NCI-H446 (cell line): ENCODE data around the gene WDPCP.
"Not testable (repeated sequence)": the region's sequence is repeated elsewhere in the genome, so short reads cannot be mapped to it uniquely, and the experiment has no call there.

ENCODE experiments used
- DNase-seq, 2 experiments: peaks; one replicate each; lab custom pipeline; 2025; lab: John Stamatoyannopoulos, UW

WDPCP gene

GRCh38 chr2:63539416-63540162 lies 48.7 kb downstream of the WDPCP start:
- no peak for DNase-seq

DNA sequence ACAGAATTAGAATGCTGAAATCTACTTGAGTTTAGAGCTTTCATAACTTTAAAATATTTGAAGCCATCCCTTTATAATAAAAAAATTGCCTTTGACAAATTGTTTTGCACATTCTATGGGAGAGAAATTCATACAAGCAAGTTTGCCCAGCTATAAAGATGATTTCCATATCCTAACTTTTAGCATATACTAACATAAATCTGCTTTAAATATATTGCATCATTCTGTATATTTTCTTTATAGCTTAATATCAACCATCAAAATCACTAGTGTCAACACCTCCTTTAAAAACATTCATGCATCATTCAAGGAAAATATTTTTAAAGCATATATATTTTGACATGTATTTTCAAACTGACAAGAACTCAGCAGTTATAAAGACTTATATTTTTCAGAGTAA lies 49.9 kb downstream of the WDPCP start:
- DNase-seq: no peak

DNA sequence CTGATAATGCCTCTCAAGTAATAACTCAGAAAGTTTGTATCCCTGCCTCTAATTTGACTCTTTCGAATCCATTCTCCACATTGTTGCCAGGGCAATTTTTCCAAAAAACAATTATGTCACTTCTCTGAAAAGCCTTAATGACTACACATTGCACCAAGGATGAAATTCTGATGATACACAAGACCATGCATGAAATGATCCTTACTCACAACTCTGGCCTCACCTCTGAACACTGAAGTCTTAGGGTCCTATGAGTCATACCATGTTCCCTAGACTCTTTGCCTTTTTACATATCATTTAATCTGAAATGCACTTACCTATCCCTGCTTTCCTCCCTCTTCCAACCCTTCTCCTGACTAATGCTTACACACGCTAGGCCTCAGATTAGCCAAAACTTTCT lies 51.0 kb downstream of the WDPCP start:
- no peak for DNase-seq

- DNase-seq: no peak
These were observed 57.5 kb downstream of the WDPCP start for GRCh38 chr2:63530704-63531279.

DNA sequence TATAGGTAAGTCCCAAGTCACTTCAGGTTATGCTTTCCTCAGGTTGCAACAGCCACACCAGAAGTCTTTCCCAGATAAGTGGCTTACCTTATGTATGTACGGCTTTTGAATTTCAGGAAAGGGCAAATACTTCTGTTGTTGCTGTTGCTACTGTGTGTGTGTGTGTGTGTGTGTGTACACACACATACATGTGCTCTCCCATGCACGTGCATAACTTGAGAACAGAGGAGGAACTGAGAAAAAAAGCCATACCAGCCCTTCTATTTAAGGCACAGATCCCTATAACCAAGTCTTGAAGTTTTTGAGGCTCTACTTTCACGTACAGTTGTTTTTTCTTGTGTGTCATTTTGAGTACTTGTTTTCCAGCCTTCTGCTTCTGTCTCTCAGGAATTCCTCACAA lies 62.4 kb downstream of the WDPCP start:
- no peak for DNase-seq

DNA sequence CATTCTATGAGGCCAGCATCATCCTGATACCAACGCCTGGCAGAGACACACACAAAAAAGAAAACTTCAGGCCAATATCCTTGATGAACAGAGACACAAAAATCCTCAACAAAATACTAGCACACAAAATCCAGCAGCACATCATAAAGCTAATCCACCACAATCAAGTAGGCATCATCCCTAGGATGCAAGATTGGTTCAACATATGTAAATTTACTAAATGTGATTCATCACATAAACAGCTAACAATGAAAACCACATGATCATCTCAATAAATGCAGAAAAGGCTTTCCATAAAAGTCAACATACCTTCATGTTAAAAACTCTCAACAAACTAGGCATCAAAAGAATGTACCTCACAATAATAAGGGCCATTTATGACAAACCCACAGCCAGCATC lies 65.3 kb downstream of the WDPCP start:
- DNase-seq: no peak

DNA sequence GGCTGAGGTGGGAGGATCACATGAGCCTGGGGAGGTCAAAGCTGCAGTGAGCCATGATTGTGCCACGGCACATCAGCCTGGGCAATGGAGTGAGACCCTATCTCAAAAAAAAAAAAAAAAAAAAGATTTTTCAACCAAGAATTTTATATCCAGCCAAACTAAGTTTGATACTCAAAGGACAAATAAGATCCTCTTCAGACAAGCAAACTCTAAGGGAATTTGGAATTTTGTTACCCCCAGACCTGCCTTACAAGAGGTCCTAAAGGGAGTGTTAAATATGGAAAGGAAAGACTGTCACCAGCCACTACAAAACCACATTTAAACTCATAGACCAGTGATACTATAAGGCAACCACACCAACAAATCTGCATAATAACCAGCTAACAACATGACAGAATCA lies 67.5 kb downstream of the WDPCP start:
- DNase-seq: no peak

DNA sequence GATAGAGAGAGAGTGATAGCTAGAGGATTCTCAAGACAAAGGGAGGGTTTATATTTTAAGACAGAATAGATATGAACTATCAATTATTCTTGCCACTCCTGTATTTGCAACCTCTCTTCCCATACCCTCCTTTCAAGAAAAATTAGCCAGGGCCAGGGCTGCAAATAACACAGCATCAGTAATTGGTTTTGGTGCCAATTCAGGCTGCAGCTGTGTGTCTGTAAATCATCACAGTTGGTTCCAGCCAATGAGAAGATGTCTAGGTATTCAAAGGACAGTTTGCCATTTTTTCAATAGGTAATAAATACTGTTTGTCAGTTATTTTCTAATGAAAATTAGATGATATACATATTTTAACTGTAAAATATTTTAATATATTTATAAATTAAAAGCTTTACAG lies 73.5 kb downstream of the WDPCP start:
- DNase-seq: no peak

GRCh38 chr2:63514237-63514716 lies 74.0 kb downstream of the WDPCP start:
- no peak for DNase-seq

DNA sequence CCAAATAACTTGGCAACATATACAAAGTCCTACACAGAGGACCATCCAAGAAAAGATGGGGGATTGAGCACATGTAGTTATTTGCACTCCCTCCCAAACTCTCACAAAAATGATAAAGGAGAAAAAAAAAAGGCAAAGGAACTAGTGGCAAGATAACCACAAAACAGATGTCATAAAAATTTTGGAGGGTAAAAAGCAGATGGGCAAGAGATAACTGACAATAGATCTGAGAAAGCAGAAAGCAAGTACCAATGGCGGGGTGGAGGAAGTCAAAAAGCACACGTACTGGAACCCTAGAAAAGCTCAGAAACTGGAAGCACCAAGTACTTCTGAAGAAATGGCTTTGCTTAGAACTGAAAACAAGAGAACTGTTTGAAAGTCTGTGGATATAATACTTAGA lies 82.0 kb downstream of the WDPCP start:
- no peak for DNase-seq

DNA sequence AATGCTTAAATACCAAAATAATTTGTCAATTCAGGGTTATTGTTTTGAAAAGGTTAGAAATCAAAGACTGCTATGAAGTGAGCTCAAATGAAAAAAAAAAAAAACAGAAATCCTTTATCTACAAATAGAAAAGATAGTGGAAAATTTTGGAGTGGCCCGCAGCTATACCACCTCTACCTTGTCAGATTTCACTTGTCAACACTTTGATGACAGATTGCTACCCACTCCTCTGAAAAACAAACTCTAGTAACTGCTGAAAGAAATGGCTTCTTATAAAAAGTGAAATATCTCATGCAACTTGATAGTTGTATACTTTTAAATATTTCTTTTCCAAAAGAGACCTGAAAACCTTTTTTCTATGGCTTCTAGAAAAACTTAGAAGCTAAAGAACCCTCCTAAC lies 84.5 kb downstream of the WDPCP start:
- DNase-seq: no peak

DNA sequence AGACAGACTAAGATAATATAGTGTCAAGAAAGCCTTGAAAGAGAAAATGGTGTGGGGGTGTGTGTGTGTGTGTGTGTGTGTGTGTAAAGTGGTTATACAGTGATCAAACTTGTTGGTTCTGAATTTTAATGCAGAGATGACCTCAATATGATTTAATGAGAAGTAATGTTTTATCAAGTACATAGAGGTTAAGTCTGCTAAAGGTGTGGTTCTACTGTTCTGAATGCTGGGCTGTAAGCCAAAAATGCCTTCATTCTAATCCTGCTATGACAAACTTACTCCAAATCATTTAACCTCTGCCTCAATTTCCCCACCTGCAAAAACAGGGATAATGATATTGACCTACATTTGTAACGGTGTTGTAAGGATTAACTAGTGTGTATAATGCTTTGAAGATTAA lies 87.9 kb downstream of the WDPCP start:
- no peak for DNase-seq

DNA sequence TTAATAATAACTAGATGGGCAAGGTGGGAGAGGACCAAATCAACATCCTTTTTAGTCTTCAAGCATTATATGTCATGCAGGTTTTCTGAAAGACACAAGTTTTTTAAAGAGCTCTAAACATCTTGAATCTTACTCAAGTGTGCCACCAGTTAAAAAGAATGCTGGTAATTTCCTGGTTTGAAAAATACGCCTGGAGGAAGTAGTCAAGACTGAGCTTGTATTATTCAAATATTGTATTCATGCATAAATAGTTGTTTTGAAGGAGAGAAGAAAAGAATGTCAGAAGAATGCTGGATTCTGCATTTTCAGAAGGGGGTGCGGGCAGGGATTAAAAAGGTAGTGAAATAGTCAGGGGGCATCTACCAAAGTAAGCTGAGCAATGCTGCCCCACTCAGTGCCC lies 90.7 kb downstream of the WDPCP start:
- no peak for DNase-seq

GRCh38 chr2:63494968-63495367 lies 93.3 kb downstream of the WDPCP start:
- DNase-seq: no peak

- no peak for DNase-seq
These were observed 94.2 kb downstream of the WDPCP start for GRCh38 chr2:63494100-63494499.

- DNase-seq: peak in 1 of 2 experiments; percentile 18
These were observed 100.1 kb downstream of the WDPCP start for GRCh38 chr2:63488118-63488713.

DNA sequence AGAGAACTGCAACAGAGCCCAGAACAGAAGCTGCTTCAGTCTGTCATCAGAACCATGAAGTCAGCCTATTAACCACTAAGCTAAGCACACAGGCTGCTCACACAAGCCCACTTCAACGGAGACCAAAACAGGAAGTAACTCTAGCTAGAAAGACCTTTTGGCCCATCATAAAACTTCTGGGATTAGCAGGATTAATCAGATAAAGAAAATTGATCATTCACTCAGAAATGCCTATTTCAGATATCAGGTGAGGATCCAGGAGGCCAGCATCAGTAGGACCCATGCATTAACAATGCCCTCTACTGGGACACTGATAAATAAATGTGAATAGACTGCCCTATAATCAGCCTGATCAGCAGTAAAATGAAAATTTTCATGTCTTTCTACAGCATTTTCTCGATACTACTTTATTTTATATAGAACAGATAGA lies 101.4 kb downstream of the WDPCP start:
- DNase-seq: no peak

- no peak for DNase-seq
These were observed 103.4 kb downstream of the WDPCP start for GRCh38 chr2:63484901-63485300.

DNA sequence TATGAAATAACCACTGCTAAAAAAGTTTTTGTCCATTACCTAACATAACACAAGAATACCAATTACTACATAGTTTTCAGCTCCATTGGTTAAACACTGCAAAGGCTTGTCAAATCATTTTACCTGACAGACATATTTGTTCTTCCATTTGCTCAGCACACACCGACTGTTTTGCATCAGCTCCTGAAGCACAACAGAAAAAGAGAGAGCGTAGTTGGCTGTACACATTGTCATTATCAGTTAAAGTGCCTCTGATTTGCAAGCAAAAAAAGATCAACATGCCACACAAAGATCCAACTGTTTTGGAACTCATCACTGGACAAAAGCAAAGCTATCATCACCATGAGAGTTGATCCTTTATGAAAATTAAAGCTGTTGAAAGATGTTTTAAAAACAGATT lies 103.8 kb downstream of the WDPCP start:
- DNase-seq: no peak

- no peak for DNase-seq
These were observed 110.6 kb downstream of the WDPCP start for GRCh38 chr2:63477686-63478085.

DNA sequence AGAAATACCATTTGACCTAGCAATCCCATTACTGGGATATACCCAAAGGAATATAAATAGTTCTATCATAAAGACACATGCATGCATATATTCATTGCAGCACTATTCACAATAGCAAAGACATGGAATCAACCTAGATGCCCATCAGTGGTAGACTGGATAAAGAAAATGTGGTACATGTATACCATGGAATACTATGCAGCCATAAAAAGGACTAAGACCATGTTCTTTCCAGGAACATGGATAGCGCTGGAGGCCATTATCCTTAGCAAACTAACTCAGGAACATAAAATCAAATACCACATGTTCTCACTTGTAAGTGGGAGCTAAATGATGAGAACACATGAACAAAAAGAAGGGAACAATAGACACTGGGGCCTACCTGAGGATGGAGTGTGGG lies 119.0 kb downstream of the WDPCP start:
- DNase-seq: not testable (repeated sequence)

DNA sequence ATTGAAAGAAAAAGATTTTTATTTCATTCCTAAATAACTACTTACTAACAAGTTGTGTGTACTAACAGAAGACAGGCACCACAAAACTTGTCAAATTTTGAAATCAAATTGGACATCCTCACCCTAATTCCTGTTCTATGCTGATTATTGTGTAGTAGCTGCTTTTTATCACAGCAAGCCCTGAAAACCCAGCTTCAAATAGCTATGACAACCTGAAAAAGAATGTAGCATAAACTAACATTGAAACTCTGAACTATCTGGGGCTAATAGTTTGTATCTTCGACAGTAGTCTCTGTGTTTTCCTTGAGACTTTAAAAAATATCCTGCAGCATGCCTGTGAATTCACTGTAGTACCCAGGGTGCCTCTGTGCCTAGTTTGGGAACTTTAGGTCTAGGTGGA lies 122.6 kb downstream of the WDPCP start:
- no peak for DNase-seq

DNA sequence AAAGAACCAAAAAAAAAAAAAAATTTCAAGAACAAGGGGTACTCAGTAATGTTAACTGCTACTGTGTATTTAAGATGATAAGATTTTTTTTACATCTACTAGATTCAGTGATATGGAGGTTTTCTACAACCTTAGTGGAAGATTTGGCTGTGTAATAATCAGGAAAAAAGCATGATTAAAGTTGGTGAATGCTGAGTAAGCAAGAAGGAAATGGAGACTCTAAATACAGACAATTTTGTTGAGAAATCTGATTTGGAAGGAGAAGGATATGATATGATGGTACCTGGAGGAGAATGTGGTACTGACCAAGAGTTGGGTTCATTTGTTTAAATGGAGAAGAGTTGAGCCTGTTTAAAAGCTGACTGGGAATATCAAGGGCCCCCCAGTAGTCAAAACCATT lies 125.1 kb downstream of the WDPCP start:
- DNase-seq: no peak

DNA sequence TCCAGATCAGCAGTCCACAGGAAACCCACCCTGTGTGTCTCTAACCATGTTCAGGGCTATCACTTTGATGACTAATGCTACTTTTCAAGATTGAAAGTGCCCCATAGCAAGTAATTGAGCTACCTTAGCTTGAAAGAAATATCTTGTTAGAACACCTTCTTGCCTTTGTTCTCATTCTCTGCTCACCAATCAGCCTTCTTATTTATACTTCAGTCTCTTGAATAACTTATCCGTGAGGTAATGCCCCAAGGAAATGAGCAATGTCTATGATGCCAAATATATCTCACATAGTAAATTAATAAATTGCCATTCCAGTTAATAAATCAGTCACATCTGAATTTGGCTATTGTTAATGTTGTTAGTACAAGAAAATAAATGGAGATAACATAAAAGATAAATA lies 141.6 kb downstream of the WDPCP start:
- no peak for DNase-seq
